HCT116 (cell line): ENCODE measurements around the gene SLC22A4. TPM values are rescaled to one million over a fixed set of nuclear protein-coding genes. Genes with fewer than 3 reads are reported as not detected.

ENCODE experiments used
- ATAC-seq: fragments of 200-7000 bp; cut with Tn5 transposase; 2 replicates; pipeline ENCODE4 v1.9.1; 2020; ENCODE audit warnings: mild to moderate bottlenecking, moderate library complexity
- BruUV-seq: library from RNA; stranded (reverse); fragments of 400-500 nt; replicated peaks from 2 replicates; lab custom pipeline; 2021; lab: Mats Ljungman, UMichigan
- CTCF ChIA-PET: fragments of 300-600 bp; sonication (Branson Sonifier 250); formaldehyde crosslinking; loops from one replicate; lab custom pipeline; 2021; ENCODE audit warnings: antibody characterized with exemption; lab: Charles Lee
- POLR2A ChIA-PET: fragments of 300-600, 350-600 bp; sonication (Branson Sonifier 250); formaldehyde crosslinking; loops from one replicate; lab custom pipeline; 2021; ENCODE audit warnings: antibody characterized with exemption; lab: Charles Lee
- RAD21 ChIA-PET, 2 experiments: fragments of 300-600 bp; sonication (Branson Sonifier 250); formaldehyde crosslinking; loops; one replicate each; lab custom pipeline; 2023; ENCODE audit warnings: low total read pairs in 2 of 2; ENCODE audit not compliant: uncharacterized antibody in 2 of 2, unreplicated experiment in 2 of 2, low non-redundant PET in 1 of 2; lab: Charles Lee
- DNase-seq: peaks from one replicate; pipeline ENCODE4 v3.0.0-alpha.2; 2010; ENCODE audit warnings: low read depth, low spot score
- H2AFZ ChIP-seq: fragments of 200-600 bp; shearing (Covaris generic), sonication (generic); 2 replicates; pipeline ENCODE4 v1.6.1; 2017; ENCODE audit warnings: low read depth, mixed run types, mixed read lengths, antibody characterized with exemption, low read length; ENCODE audit not compliant: poor library complexity, severe bottlenecking
- H3K27ac ChIP-seq: 2 replicates; pipeline ENCODE4 v1.5.1; 2012; ENCODE audit warnings: low read depth, low read length
- H3K27me3 ChIP-seq: fragments of 200-600 bp; sonication (generic); 2 replicates; pipeline ENCODE4 v1.6.1; 2016; ENCODE audit warnings: mixed run types, low read length, mixed read lengths; ENCODE audit not compliant: insufficient read depth
- H3K36me3 ChIP-seq, 2 experiments: fragments of 200-500 bp in 1 of 2; fragments of 200-600 bp in 1 of 2; sonication (Bioruptor generic) in 1 of 2; sonication (generic) in 1 of 2; 2 replicates each; pipeline versions ENCODE4 v1.5.1 to v1.6.1; 2014 to 2016; ENCODE audit warnings: low read length in 2 of 2, inconsistent platforms in 1 of 2, mixed read lengths in 1 of 2, mixed run types in 1 of 2; ENCODE audit not compliant: insufficient read depth in 2 of 2, control insufficient read depth in 1 of 2
- H3K4me1 ChIP-seq, 2 experiments: fragments of 200-600 bp in 1 of 2; sonication (generic) in 1 of 2; 2 replicates each; pipeline versions ENCODE4 v1.5.1 to v1.6.1; 2012 to 2017; ENCODE audit warnings: low read length in 2 of 2, inconsistent platforms in 1 of 2, mild to moderate bottlenecking in 1 of 2, mixed read lengths in 1 of 2, mixed run types in 1 of 2, moderate library complexity in 1 of 2; ENCODE audit not compliant: insufficient read depth in 2 of 2, control insufficient read depth in 1 of 2
- H3K4me2 ChIP-seq: fragments of 200-600 bp; sonication (generic); 2 replicates; pipeline ENCODE4 v1.6.1; 2017; ENCODE audit warnings: mixed run types, low read length, mixed read lengths
- H3K4me3 ChIP-seq, 2 experiments: fragments of 200-600 bp in 1 of 2; sonication (generic) in 1 of 2; replicated peaks in 1 of 2; 2 replicates each; pipeline ENCODE4 v1.5.1; 2011 to 2016; ENCODE audit warnings: low read length in 2 of 2, control low read depth in 1 of 2, low read depth in 1 of 2, mild to moderate bottlenecking in 1 of 2, mixed read lengths in 1 of 2, mixed run types in 1 of 2
- H3K79me2 ChIP-seq: fragments of 200-600 bp; sonication (generic); 2 replicates; pipeline ENCODE4 v1.6.1; 2017; ENCODE audit warnings: mild to moderate bottlenecking, mixed run types, low read length, moderate library complexity, mixed read lengths; ENCODE audit not compliant: insufficient read depth
- H3K9ac ChIP-seq: fragments of 200-600 bp; sonication (generic); 2 replicates; pipeline ENCODE4 v1.6.1; 2016; ENCODE audit warnings: low read length, mixed read lengths
- H3K9me2 ChIP-seq: fragments of 200-600 bp; sonication (generic), shearing (Covaris generic); 2 replicates; pipeline ENCODE4 v1.6.1; 2017; ENCODE audit warnings: mixed run types, mild to moderate bottlenecking, moderate library complexity; ENCODE audit not compliant: insufficient read depth
- H3K9me3 ChIP-seq, 2 experiments: fragments of 200-500 bp in 1 of 2; fragments of 200-600 bp in 1 of 2; sonication (Bioruptor generic) in 1 of 2; sonication (generic) in 1 of 2; 2 replicates each; pipeline ENCODE4 v1.6.1; 2014 to 2017; ENCODE audit warnings: low read length in 2 of 2, mixed read lengths in 2 of 2, inconsistent platforms in 1 of 2, low read depth in 1 of 2, mild to moderate bottlenecking in 1 of 2, mixed run types in 1 of 2, moderate library complexity in 1 of 2; ENCODE audit not compliant: control insufficient read depth in 1 of 2, insufficient read depth in 1 of 2
- H4K20me1 ChIP-seq: fragments of 200-600 bp; sonication (generic), shearing (Covaris generic); 2 replicates; pipeline ENCODE4 v1.6.1; 2017; ENCODE audit warnings: mixed run types, mild to moderate bottlenecking, moderate library complexity; ENCODE audit not compliant: insufficient read depth
- CBX3 ChIP-seq: IDR thresholded peaks from 2 replicates; pipeline ENCODE4 v1.6.1; 2012; ENCODE audit warnings: low read depth
- CEBPB ChIP-seq: IDR thresholded peaks from 2 replicates; pipeline ENCODE4 v1.6.1; 2012; ENCODE audit warnings: low read depth
- EGR1 ChIP-seq: IDR thresholded peaks from 2 replicates; pipeline ENCODE4 v1.6.1; 2012; ENCODE audit warnings: low read depth
- ELF1 ChIP-seq: IDR thresholded peaks from 2 replicates; pipeline ENCODE4 v1.6.1; 2012; ENCODE audit warnings: low read depth, borderline replicate concordance
- EZH2 ChIP-seq: fragments of 200-600 bp; sonication (generic); IDR thresholded peaks from 2 replicates; pipeline ENCODE4 v1.6.1; 2017; ENCODE audit warnings: antibody characterized with exemption, mixed run types
- JUND ChIP-seq: IDR thresholded peaks from 2 replicates; pipeline ENCODE4 v1.6.1; 2012
- POLR2A ChIP-seq: IDR thresholded peaks from 2 replicates; pipeline ENCODE4 v1.7.0; 2011; ENCODE audit warnings: borderline replicate concordance; ENCODE audit not compliant: insufficient read depth, insufficient read length; ENCODE audit errors: extremely low read depth
- RAD21 ChIP-seq: IDR thresholded peaks from 2 replicates; pipeline ENCODE4 v1.6.1; 2012; ENCODE audit warnings: low read depth, mild to moderate bottlenecking
- SIN3A ChIP-seq: IDR thresholded peaks from 2 replicates; pipeline ENCODE4 v1.6.1; 2012; ENCODE audit warnings: low read depth
- SP1 ChIP-seq: IDR thresholded peaks from 2 replicates; pipeline ENCODE4 v1.6.1; 2012; ENCODE audit warnings: low read depth
- TCF7L2 ChIP-seq: IDR thresholded peaks from 2 replicates; pipeline ENCODE4 v1.7.0; 2011; ENCODE audit warnings: borderline replicate concordance, inconsistent platforms; ENCODE audit not compliant: insufficient read depth, insufficient read length; ENCODE audit errors: extremely low read depth
- intact Hi-C: fragments of 100-400 bp; cut with micrococcal nuclease; formaldehyde crosslinking; loops from 2 replicates; pipeline ENCODE4 v1.10.0; 2022
- total RNA-seq: library from RNA; stranded (reverse); gene quantifications from one replicate; pipeline ENCODE4 v1.2.1, GENCODE V29; 2021; ENCODE audit not compliant: unreplicated experiment
- TF ChIP-seq, protein P1 (sequence below): IDR thresholded peaks from 2 replicates; pipeline ENCODE4 v1.6.1; 2012
- TF ChIP-seq, protein P2 (sequence below): IDR thresholded peaks from 2 replicates; pipeline ENCODE4 v1.6.1; 2012
- TF ChIP-seq, protein P3 (sequence below): IDR thresholded peaks from 2 replicates; pipeline ENCODE4 v1.6.1; 2011; ENCODE audit warnings: mild to moderate bottlenecking, low read length, moderate library complexity; ENCODE audit not compliant: insufficient replicate concordance; ENCODE audit errors: extremely low read depth

Gene SLC22A4
- total RNA-seq, 1 experiment from 2014 or later: 0.59 TPM

DNA sequence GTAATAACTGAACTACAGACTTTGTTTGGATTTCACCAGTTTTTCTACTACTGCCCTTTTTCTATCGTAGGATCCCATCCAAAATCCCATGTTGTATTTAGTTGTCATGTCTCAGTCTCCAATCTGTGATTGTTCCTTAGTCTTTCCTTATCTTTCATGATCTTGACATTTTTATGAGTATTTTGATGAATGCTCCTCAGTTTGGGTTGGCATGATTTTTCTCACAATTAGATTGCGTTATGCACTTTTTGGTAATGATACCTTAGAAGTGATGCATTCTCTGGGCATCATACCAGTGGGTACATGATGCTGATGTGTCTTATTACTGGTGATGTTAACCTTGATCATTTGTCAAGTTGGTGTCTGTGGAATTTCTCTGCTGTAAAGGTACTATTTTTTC lies 5.7 kb downstream of the SLC22A4 start:
- POLR2A ChIA-PET: no interaction called here
- intact Hi-C loops: loop anchor here (10.0 kb wide), 1 partner anchor 195 kb away; the partner anchor contains the start of gene IRF1
- BruUV-seq: no TSS peak
- no peak for TF ChIP-seq RAD21
- CTCF ChIA-PET: no interaction called here
- no peak overlapping the region for H3K9ac ChIP-seq
- H3K4me3 ChIP-seq: no peak overlapping the region
- no peak overlapping the region for H3K27ac ChIP-seq
- RAD21 ChIA-PET: no interaction called here
- no peak overlapping the region for H3K4me2 ChIP-seq
- no peaks in the 10 kb centered on the region for H3K79me2 ChIP-seq
- H4K20me1 ChIP-seq: no peaks in the 10 kb centered on the region
- no peaks in the 10 kb centered on the region for H3K9me3 ChIP-seq
- DNase-seq: no peak
- H3K9me2 ChIP-seq: no peaks in the 10 kb centered on the region
- no peak for ATAC-seq
- H3K4me1 ChIP-seq: peaks cover 7 to 12% of the 10 kb centered on the region in 2 experiments
- no peak overlapping the region for H2AFZ ChIP-seq
- H3K36me3 ChIP-seq: no peaks in the 10 kb centered on the region
- no peaks in the 10 kb centered on the region for H3K27me3 ChIP-seq

DNA sequence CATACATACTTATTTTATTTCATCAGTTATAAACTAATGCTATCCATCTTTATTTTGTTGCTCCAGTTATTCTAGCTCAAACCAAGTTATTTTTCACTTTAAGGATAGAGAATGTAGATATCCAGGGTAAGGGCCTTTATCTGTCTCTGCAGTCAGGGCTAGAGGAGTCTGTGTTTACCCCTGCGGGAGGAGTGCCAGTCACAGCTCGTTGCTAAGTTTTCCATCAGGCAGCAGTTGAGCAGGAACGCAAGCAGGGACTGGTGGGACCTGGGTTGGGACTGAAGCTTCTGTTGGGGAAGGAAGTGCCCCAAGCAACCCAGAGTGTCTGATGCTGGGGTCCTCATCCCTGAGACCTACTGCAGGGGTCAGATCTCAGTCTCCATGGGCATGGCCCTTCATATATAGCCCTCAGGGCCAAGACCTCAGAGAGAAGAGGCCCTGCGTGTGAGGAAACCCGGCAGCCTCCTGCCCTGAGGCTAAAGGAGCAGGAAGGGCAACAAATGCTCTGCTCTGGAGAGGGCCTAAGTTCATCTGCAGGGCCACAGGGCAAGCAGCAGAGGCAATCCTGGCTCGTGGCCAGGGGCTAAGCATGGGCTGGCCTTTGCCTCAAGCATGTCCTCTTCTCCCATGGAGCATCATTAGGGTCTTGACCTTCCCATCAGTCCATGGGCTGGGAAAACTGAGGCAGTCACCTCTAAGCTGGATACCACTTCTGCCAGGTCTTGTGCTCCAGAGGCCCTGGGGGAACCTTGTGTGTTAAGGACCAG lies 6.6 kb downstream of the SLC22A4 start:
- Histone ChIP-seq H3K9me3 (no peaks in the 10 kb centered on the region), H2AFZ (no peak overlapping the region), H3K36me3 (no peaks in the 10 kb centered on the region), H3K4me1 (peaks cover 2 to 4% of the 10 kb centered on the region in 2 experiments; a peak in 3 of 4 replicates), H3K27me3 (no peaks in the 10 kb centered on the region), H3K9ac (no peak overlapping the region), H3K27ac (no peak overlapping the region), H3K4me2 (no peak overlapping the region), H3K9me2 (no peaks in the 10 kb centered on the region), H4K20me1 (no peaks in the 10 kb centered on the region), H3K4me3 (no peak overlapping the region), H3K79me2 (no peaks in the 10 kb centered on the region)
- DNase-seq (no peak), ATAC-seq (no peak)
- no TSS peak for BruUV-seq
- POLR2A ChIA-PET: no interaction called here
- CTCF ChIA-PET: no interaction called here
- intact Hi-C loops: no loop called here
- no peak for TF ChIP-seq RAD21
- no peak for TF ChIP-seq JUND
- no peak for TF ChIP-seq CBX3
- TF ChIP-seq SIN3A: no peak
- TF ChIP-seq, protein P1, sequence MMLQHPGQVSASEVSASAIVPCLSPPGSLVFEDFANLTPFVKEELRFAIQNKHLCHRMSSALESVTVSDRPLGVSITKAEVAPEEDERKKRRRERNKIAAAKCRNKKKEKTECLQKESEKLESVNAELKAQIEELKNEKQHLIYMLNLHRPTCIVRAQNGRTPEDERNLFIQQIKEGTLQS: no peak
- TF ChIP-seq SP1: no peak
- no peak for TF ChIP-seq ELF1
- no peak for TF ChIP-seq CEBPB
- TF ChIP-seq, protein P2, sequence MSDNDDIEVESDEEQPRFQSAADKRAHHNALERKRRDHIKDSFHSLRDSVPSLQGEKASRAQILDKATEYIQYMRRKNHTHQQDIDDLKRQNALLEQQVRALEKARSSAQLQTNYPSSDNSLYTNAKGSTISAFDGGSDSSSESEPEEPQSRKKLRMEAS: no peak
- TF ChIP-seq TCF7L2: no peak
- TF ChIP-seq EZH2: no peak
- TF ChIP-seq EGR1: no peak
- TF ChIP-seq, protein P3, sequence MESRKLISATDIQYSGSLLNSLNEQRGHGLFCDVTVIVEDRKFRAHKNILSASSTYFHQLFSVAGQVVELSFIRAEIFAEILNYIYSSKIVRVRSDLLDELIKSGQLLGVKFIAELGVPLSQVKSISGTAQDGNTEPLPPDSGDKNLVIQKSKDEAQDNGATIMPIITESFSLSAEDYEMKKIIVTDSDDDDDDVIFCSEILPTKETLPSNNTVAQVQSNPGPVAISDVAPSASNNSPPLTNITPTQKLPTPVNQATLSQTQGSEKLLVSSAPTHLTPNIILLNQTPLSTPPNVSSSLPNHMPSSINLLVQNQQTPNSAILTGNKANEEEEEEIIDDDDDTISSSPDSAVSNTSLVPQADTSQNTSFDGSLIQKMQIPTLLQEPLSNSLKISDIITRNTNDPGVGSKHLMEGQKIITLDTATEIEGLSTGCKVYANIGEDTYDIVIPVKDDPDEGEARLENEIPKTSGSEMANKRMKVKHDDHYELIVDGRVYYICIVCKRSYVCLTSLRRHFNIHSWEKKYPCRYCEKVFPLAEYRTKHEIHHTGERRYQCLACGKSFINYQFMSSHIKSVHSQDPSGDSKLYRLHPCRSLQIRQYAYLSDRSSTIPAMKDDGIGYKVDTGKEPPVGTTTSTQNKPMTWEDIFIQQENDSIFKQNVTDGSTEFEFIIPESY: no peak
- no peak for TF ChIP-seq POLR2A
- RAD21 ChIA-PET: no interaction called here
